Measurements from ENCODE around the gene DNAJC24. TPM values are rescaled to one million over a fixed set of nuclear protein-coding genes. Genes with fewer than 3 reads are reported as not detected.

The DNAJC24 gene
- total RNA-seq, 1 donor from 2014 or later = 17.1 TPM

- intact Hi-C loops (cut with micrococcal nuclease) = no loop called here
These were observed 43.3 kb downstream of the DNAJC24 start for GRCh38 chr11:31412946-31413345.

- intact Hi-C loops (cut with micrococcal nuclease) = no loop called here
These were observed 44.7 kb downstream of the DNAJC24 start for GRCh38 chr11:31414338-31414737.

- intact Hi-C loops (cut with micrococcal nuclease) = no loop called here
These were observed 45.8 kb downstream of the DNAJC24 start for GRCh38 chr11:31415435-31415834.

- intact Hi-C loops (cut with micrococcal nuclease) = no loop called here
These were observed 47.7 kb downstream of the DNAJC24 start for GRCh38 chr11:31417357-31417756.

- intact Hi-C loops (cut with micrococcal nuclease) = no loop called here
These were observed 48.2 kb downstream of the DNAJC24 start for GRCh38 chr11:31417816-31418215.

- intact Hi-C loops (cut with micrococcal nuclease) = no loop called here
These were observed 49.5 kb downstream of the DNAJC24 start for GRCh38 chr11:31419138-31419537.

GRCh38 chr11:31419669-31420068 lies 50.0 kb downstream of the DNAJC24 start:
- intact Hi-C loops (cut with micrococcal nuclease) = no loop called here

GRCh38 chr11:31421820-31422219 lies 52.2 kb downstream of the DNAJC24 start:
- intact Hi-C loops (cut with micrococcal nuclease) = no loop called here

- intact Hi-C loops (cut with micrococcal nuclease) = no loop called here
These were observed 53.0 kb downstream of the DNAJC24 start for GRCh38 chr11:31422703-31423102.

- intact Hi-C loops (cut with micrococcal nuclease) = no loop called here
These were observed 55.0 kb downstream of the DNAJC24 start for GRCh38 chr11:31424652-31425051.

GRCh38 chr11:31433851-31434250 lies 64.2 kb downstream of the DNAJC24 start:
- intact Hi-C loops (cut with micrococcal nuclease) = no loop called here

- intact Hi-C loops (cut with micrococcal nuclease) = no loop called here
These were observed 68.2 kb downstream of the DNAJC24 start for GRCh38 chr11:31437742-31438435.

- intact Hi-C loops (cut with micrococcal nuclease) = no loop called here
These were observed 71.6 kb downstream of the DNAJC24 start for GRCh38 chr11:31441296-31441695.

- intact Hi-C loops (cut with micrococcal nuclease) = no loop called here
These were observed 72.4 kb downstream of the DNAJC24 start for GRCh38 chr11:31442086-31442485.

- intact Hi-C loops (cut with micrococcal nuclease) = no loop called here
These were observed 74.1 kb downstream of the DNAJC24 start for GRCh38 chr11:31443802-31444201.

- intact Hi-C loops (cut with micrococcal nuclease) = no loop called here
These were observed 76.0 kb downstream of the DNAJC24 start for GRCh38 chr11:31445621-31446020.

- intact Hi-C loops (cut with micrococcal nuclease) = no loop called here
These were observed 79.4 kb downstream of the DNAJC24 start for GRCh38 chr11:31449040-31449439.

- intact Hi-C loops (cut with micrococcal nuclease) = no loop called here
These were observed 81.2 kb downstream of the DNAJC24 start for GRCh38 chr11:31450841-31451240.

GRCh38 chr11:31455177-31455576 lies 85.5 kb downstream of the DNAJC24 start:
- intact Hi-C loops (cut with micrococcal nuclease) = no loop called here

- intact Hi-C loops (cut with micrococcal nuclease) = no loop called here
These were observed 94.8 kb downstream of the DNAJC24 start for GRCh38 chr11:31464436-31464835.

- intact Hi-C loops (cut with micrococcal nuclease) = no loop called here
These were observed 104.4 kb downstream of the DNAJC24 start for GRCh38 chr11:31474083-31474482.

- intact Hi-C loops (cut with micrococcal nuclease) = no loop called here
These were observed 108.0 kb downstream of the DNAJC24 start for GRCh38 chr11:31477528-31478222.

GRCh38 chr11:31478223-31478590 lies 108.5 kb downstream of the DNAJC24 start:
- intact Hi-C loops (cut with micrococcal nuclease) = no loop called here
